Natural killer cell (primary cell): ENCODE results near the gene INO80C. TPM values are rescaled to one million over a fixed set of nuclear protein-coding genes. Genes with fewer than 3 reads are reported as not detected.

Experiments used
- ATAC-seq, 3 donors: fragments of 150-1000 bp in 2 of 3; fragments of 200-7000 bp in 1 of 3; cut with Tn5 transposase; 1 replicate in 1 of 3; 2 replicates in 2 of 3; pipeline ENCODE4 v1.10.0; 2021; ENCODE audit warnings: mild to moderate bottlenecking in 2 of 3, moderate library complexity in 2 of 3
- DNase-seq, 2 donors: peaks; one replicate each; pipeline versions ENCODE4 v3.0.0 to v3.0.0-alpha.2; 2013 to 2021; ENCODE audit warnings: mixed read lengths in 1 of 2
- H3K27ac ChIP-seq: one replicate; pipeline ENCODE4 v1.5.1; 2013; ENCODE audit warnings: mild to moderate bottlenecking, low read length
- H3K27me3 ChIP-seq: one replicate; pipeline ENCODE4 v1.6.1; 2013; ENCODE audit warnings: low read length; ENCODE audit not compliant: control insufficient read depth, insufficient read depth
- H3K36me3 ChIP-seq: one replicate; pipeline ENCODE4 v1.6.1; 2013; ENCODE audit warnings: low read length; ENCODE audit not compliant: control insufficient read depth, insufficient read depth
- H3K4me1 ChIP-seq: one replicate; pipeline ENCODE4 v1.6.1; 2013; ENCODE audit warnings: low read length; ENCODE audit not compliant: control insufficient read depth, insufficient read depth
- H3K4me3 ChIP-seq: one replicate; pipeline ENCODE4 v1.5.1; 2013; ENCODE audit warnings: low read length
- H3K9me3 ChIP-seq: one replicate; pipeline ENCODE4 v1.6.1; 2013; ENCODE audit warnings: low read length; ENCODE audit not compliant: control insufficient read depth, insufficient read depth
- H3K27ac Mint-ChIP-seq, 2 donors: one replicate each; pipeline ENCODE4 v1.8.0; 2022; ENCODE audit warnings: mild to moderate bottlenecking in 2 of 2, mixed read lengths in 2 of 2, moderate library complexity in 1 of 2
- H3K27me3 Mint-ChIP-seq, 2 donors: one replicate each; pipeline ENCODE4 v1.8.0; 2022; ENCODE audit warnings: low read depth in 2 of 2, mixed read lengths in 2 of 2
- H3K36me3 Mint-ChIP-seq: one replicate; pipeline ENCODE4 v1.8.0; 2022; ENCODE audit warnings: mixed read lengths
- H3K4me1 Mint-ChIP-seq, 2 donors: one replicate each; pipeline ENCODE4 v1.8.0; 2022; ENCODE audit warnings: mixed read lengths in 2 of 2
- H3K4me3 Mint-ChIP-seq: one replicate; pipeline ENCODE4 v1.8.0; 2022; ENCODE audit warnings: mild to moderate bottlenecking, moderate library complexity, mixed read lengths
- H3K9me3 Mint-ChIP-seq, 2 donors: one replicate each; pipeline ENCODE4 v1.8.0; 2022; ENCODE audit warnings: mixed read lengths in 2 of 2
- CTCF ChIP-seq: fragments of 200-600 bp; IDR thresholded peaks from one replicate; pipeline ENCODE4 v1.8.0; 2022; ENCODE audit warnings: antibody characterized with exemption
- WGBS: methylation state at CpG from one replicate; pipeline ENCODE4 v1.1.7; 2013; ENCODE audit warnings: missing lambda C conversion rate; ENCODE audit not compliant: insufficient coverage; 5-methylcytosine and 5-hydroxymethylcytosine counted together
- intact Hi-C: fragments of 100-400 bp; cut with micrococcal nuclease; formaldehyde crosslinking; loops from one replicate; pipeline ENCODE4 v1.14.2; 2022
- total RNA-seq, 4 donors: library from RNA; stranded (reverse); fragments of 120-200 nt in 1 of 4; gene quantifications; one replicate each; pipeline versions ENCODE4 v1.2.3 to v1.2.4, GENCODE V29; 2013 to 2022

The INO80C gene
- total RNA-seq, 3 donors from 2014 or later (not counting 1 experiment from before 2014, with no cell fraction given), result 17.6 to 19.5 (median 19.2) TPM

GRCh38 chr18:35514752-35515459, 17.1 kb upstream of the INO80C start:
- Histone ChIP-seq H3K27me3 (no peaks in the 10 kb centered on the region), H3K4me1 (no peaks in the 10 kb centered on the region), H3K4me3 (no peak overlapping the region), H3K9me3 (no peaks in the 10 kb centered on the region), H3K36me3 (no peaks in the 10 kb centered on the region), H3K27ac (no peak overlapping the region)
- DNase-seq, result no peak
- Mint-ChIP-seq H3K36me3 (no peaks in the 10 kb centered on the region), H3K4me3 (no peak overlapping the region), H3K9me3 (no peaks in the 10 kb centered on the region), H3K27ac (no peak overlapping the region), H3K27me3 (no peaks in the 10 kb centered on the region), H3K4me1 (peaks cover 0 to 4% of the 10 kb centered on the region in 2 donors)
- 94% methylated on average over 5 of the region's 7 CpGs for WGBS
- intact Hi-C loops, result no loop called here
- TF ChIP-seq CTCF, result no peak
- ATAC-seq, result no peak

- Histone ChIP-seq H3K4me1 (no peaks in the 10 kb centered on the region), H3K27me3 (no peaks in the 10 kb centered on the region), H3K27ac (no peak overlapping the region), H3K36me3 (no peaks in the 10 kb centered on the region), H3K4me3 (no peak overlapping the region), H3K9me3 (no peaks in the 10 kb centered on the region)
- ATAC-seq (no peak), DNase-seq (no peak)
- H3K4me3 Mint-ChIP-seq, result no peak overlapping the region
- H3K36me3 Mint-ChIP-seq, result no peaks in the 10 kb centered on the region
- TF ChIP-seq CTCF, result no peak
- WGBS, result 90% methylated on average over 1 of the region's 2 CpGs
- intact Hi-C loops, result no loop called here
- no peak overlapping the region for H3K27ac Mint-ChIP-seq
- H3K27me3 Mint-ChIP-seq, result no peaks in the 10 kb centered on the region
- no peaks in the 10 kb centered on the region for H3K9me3 Mint-ChIP-seq
- peaks cover 0 to 4% of the 10 kb centered on the region in 2 donors for H3K4me1 Mint-ChIP-seq
Measured at GRCh38 chr18:35514283-35514682, 16.5 kb upstream of the INO80C start.

- intact Hi-C loops, result no loop called here
- H3K27me3 ChIP-seq, result no peaks in the 10 kb centered on the region
- DNase-seq, result no peak
- Mint-ChIP-seq H3K9me3 (no peaks in the 10 kb centered on the region), H3K36me3 (no peaks in the 10 kb centered on the region), H3K4me1 (peaks cover 0 to 4% of the 10 kb centered on the region in 2 donors), H3K4me3 (no peak overlapping the region), H3K27me3 (no peaks in the 10 kb centered on the region), H3K27ac (no peak overlapping the region)
- no peak overlapping the region for H3K4me3 ChIP-seq
- H3K27ac ChIP-seq, result no peak overlapping the region
- H3K36me3 ChIP-seq, result no peaks in the 10 kb centered on the region
- no peaks in the 10 kb centered on the region for H3K4me1 ChIP-seq
- WGBS, result 89% methylated on average over 7 of the region's 7 CpGs
- no peak for ATAC-seq
- no peaks in the 10 kb centered on the region for H3K9me3 ChIP-seq
- TF ChIP-seq CTCF, result no peak
Measured at GRCh38 chr18:35513181-35513936, 15.6 kb upstream of the INO80C start.
